ENCODE results near the gene PLD5.
"Not testable (repeated sequence)": the region's sequence is repeated elsewhere in the genome, so short reads cannot be mapped to it uniquely, and the experiment has no call there.

The PLD5 gene

GRCh38 chr1:242189591-242189990 is 334.9 kb downstream of the PLD5 start:
- DNase-seq (ENCODE audit: low read depth): no peak
- H3K4me3 ChIP-seq (ENCODE audit: low read depth, low read length): no peak overlapping the region
- no peak for TF ChIP-seq CTCF (conservative IDR thresholded peaks at IDR 0.05; ENCODE audit: low read depth, low read length)

GRCh38 chr1:242187816-242188215 is 336.7 kb downstream of the PLD5 start:
- no peak overlapping the region for H3K4me3 ChIP-seq (ENCODE audit: low read depth, low read length)
- TF ChIP-seq CTCF (conservative IDR thresholded peaks at IDR 0.05; ENCODE audit: low read depth, low read length): no peak
- DNase-seq (ENCODE audit: low read depth): no peak

GRCh38 chr1:242187171-242187570 is 337.3 kb downstream of the PLD5 start:
- no peak overlapping the region for H3K4me3 ChIP-seq (ENCODE audit: low read depth, low read length)
- no peak for DNase-seq (ENCODE audit: low read depth)
- TF ChIP-seq CTCF (conservative IDR thresholded peaks at IDR 0.05; ENCODE audit: low read depth, low read length): no peak

GRCh38 chr1:242185731-242186130 is 338.8 kb downstream of the PLD5 start:
- DNase-seq (ENCODE audit: low read depth): no peak
- H3K4me3 ChIP-seq (ENCODE audit: low read depth, low read length): no peak overlapping the region
- TF ChIP-seq CTCF (conservative IDR thresholded peaks at IDR 0.05; ENCODE audit: low read depth, low read length): no peak

- DNase-seq (ENCODE audit: low read depth): no peak
- TF ChIP-seq CTCF (conservative IDR thresholded peaks at IDR 0.05; ENCODE audit: low read depth, low read length): no peak
- H3K4me3 ChIP-seq (ENCODE audit: low read depth, low read length): no peak overlapping the region
Measured at GRCh38 chr1:242184955-242185354, 339.5 kb downstream of the PLD5 start.

- DNase-seq (ENCODE audit: low read depth): not testable (repeated sequence)
Measured at GRCh38 chr1:242179767-242180166, 344.7 kb downstream of the PLD5 start.

GRCh38 chr1:242178924-242179708 is 345.4 kb downstream of the PLD5 start:
- H3K4me3 ChIP-seq (ENCODE audit: low read depth, low read length): no peak overlapping the region
- TF ChIP-seq CTCF (conservative IDR thresholded peaks at IDR 0.05; ENCODE audit: low read depth, low read length): no peak
- no peak for DNase-seq (ENCODE audit: low read depth)

More at GRCh38 chr1:242179767-242180166, 344.7 kb downstream of the PLD5 start:
- H3K4me3 ChIP-seq (ENCODE audit: low read depth, low read length): not testable (repeated sequence)
